ENCODE results near the gene HLA-DMA. TPM values are rescaled to one million over a fixed set of nuclear protein-coding genes. Genes with fewer than 3 reads are reported as not detected.
A peak's percentile ranks its signal among the peaks of the same experiment; 100 is the strongest.

HLA-DMA gene
- polyA plus RNA-seq, 5 donors = 9.9 to 22.1 (median 11.2) TPM

DNA sequence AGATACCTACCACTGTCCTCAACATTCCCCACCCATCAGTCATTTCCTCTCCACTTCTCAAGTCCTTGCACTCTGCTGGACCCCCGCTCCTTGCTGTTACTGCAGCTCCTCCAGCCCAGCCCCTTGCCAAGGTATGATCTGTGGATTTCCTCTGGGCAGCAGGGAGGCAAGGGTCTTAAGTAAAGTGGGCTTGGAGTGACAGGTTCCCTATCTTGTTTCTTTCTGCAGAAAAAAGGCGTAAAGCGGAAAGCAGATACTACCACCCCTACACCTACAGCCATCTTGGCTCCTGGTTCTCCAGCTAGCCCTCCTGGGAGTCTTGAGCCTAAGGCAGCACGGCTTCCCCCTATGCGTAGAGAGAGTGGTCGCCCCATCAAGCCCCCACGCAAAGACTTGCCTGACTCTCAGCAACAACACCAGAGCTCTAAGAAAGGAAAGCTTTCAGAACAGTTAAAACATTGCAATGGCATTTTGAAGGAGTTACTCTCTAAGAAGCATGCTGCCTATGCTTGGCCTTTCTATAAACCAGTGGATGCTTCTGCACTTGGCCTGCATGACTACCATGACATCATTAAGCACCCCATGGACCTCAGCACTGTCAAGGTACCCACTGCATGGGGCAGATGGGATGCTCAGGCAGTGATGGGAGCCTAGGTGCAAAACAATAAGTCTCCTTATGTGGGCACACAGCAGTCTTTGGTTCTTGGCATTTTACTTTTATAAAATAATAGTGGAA lies 23.6 kb upstream of the HLA-DMA start:
- no peak for DNase-seq

- DNase-seq = no peak
Observed at GRCh38 chr6:32975886-32976285, 23.0 kb upstream of the HLA-DMA start.

DNA sequence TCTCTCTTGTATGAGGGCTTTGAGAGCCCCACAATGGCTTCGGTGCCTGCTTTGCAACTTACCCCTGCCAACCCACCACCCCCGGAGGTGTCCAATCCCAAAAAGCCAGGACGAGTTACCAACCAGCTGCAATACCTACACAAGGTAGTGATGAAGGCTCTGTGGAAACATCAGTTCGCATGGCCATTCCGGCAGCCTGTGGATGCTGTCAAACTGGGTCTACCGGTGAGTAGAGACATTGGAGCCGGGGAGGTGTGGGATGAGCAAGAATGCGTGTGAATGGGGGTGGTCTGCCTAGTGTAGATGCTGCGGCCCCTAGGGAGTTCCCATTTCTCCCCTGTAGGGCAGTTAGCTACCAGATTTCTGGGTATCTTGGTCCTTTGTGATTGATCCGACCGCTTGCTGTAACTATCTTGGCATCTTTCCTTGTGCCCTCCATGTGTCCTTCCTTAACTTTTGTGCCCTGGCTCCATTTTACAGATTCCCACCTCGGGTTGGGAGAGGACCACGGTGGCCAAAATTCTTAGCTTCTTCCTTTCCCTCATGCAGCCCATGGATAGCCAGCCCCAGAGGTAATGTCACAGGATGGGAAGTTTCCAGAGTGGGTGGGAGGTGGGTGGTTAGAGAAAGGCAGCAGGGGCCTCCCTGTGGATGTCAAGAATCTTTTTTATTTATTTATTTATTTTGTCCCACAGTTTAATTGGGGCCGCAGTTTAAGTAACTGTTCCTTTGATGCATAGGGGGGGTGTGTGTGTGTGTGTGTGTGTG lies 21.8 kb upstream of the HLA-DMA start:
- no peak for DNase-seq

GRCh38 chr6:32974016-32974333 lies 21.1 kb upstream of the HLA-DMA start:
- no peak for DNase-seq

DNA sequence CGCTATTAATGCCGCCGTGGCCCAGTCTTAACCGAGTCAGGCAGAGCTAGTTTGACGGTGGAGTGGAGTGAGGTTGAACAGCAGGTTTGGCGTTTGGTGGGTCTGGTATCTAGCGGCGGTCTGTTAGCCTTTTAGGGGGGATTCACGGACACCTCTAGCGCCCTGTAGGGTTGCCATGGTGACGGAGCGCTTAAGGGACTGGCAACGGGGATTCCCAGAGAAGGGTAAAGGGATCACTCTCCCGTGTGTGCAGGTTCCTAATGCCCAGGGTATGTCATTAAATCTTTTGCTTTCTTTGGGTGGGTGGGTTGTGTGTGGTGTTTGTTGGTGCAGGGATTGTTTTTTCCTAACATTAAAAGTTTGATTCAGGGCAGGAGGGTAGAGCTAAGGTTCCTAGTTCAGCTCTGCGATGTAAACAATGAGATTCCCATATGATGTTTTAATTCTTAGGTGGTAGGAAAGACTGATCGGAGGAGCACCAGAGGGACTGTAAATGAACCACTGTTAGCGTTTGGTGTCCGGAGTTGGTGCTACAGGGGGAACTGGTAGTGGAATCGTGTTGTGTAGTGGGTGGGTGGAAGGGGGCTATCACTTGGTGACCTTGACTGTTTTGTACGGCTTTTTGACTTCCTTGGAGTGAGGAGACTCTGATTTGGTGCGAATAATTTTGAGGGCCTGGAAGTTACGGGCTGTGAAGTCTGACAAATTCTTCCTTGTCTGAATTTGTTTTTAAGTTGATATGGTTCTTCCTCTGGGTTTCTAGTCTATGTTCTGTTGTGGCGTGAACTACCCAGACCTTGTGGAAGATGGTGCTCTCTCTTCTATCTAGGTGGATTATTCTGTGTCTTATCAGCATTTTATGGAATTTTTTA lies 20.5 kb upstream of the HLA-DMA start:
- no peak for DNase-seq

- DNase-seq = no peak
Observed at GRCh38 chr6:32972353-32973143, 19.7 kb upstream of the HLA-DMA start.

GRCh38 chr6:32971581-32972352 lies 18.9 kb upstream of the HLA-DMA start:
- DNase-seq = peak; percentile 100

DNA sequence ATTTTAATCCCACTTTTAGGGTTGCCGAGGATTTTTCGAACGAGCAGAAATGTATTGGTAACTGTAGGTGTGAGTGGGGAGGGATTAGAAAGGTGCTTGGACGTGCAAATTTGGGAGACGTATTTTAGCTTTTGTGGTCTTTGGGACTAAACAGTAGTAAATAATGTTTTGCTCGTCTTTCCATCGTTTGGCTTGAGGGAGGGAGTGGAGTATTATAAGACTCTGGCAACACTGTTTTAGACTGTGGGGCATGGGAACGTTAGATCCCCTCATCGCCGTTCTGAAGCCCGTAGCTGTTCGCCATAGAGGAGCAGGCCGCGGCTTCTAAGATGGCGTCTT lies 18.3 kb upstream of the HLA-DMA start:
- no peak for DNase-seq

GRCh38 chr6:32970413-32971241 lies 17.7 kb upstream of the HLA-DMA start:
- DNase-seq = peak; percentile 86 to 88

DNA sequence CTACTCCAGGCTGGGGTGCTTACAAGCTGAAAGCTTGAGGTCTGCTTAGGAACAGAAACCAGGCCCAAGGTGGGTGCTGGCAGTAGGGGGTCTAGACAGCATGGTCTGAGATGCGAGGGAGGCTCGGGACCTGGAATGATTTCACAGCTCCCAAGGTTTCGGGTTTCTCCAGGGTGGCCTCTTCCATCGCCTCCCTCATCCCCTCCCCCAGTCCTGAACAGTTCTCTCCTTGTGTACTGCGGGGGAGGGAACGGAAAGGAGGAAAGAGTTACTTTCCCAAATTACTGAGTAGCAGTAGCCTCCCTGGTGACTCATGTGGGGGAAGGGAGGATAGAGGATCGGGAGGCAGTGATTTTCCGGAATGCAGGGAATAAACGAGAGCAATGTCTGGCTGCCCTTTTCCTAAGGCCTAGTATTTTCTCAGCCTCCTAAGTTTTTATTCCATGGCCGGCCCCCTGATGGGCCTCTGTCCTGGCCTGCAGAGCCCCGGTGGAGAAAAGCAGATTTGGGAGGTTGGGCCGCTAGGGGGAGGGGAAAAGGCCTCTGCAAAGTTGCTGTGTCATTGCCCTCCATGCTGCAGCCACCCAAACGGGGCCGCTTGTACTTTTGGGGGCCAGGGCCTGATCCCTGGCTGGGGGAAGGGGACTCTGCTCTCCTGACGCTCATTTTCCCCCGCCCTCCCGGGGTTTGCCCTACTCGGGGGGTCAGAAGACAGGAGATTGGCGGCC lies 17.0 kb upstream of the HLA-DMA start:
- DNase-seq = peak; percentile 84

DNA sequence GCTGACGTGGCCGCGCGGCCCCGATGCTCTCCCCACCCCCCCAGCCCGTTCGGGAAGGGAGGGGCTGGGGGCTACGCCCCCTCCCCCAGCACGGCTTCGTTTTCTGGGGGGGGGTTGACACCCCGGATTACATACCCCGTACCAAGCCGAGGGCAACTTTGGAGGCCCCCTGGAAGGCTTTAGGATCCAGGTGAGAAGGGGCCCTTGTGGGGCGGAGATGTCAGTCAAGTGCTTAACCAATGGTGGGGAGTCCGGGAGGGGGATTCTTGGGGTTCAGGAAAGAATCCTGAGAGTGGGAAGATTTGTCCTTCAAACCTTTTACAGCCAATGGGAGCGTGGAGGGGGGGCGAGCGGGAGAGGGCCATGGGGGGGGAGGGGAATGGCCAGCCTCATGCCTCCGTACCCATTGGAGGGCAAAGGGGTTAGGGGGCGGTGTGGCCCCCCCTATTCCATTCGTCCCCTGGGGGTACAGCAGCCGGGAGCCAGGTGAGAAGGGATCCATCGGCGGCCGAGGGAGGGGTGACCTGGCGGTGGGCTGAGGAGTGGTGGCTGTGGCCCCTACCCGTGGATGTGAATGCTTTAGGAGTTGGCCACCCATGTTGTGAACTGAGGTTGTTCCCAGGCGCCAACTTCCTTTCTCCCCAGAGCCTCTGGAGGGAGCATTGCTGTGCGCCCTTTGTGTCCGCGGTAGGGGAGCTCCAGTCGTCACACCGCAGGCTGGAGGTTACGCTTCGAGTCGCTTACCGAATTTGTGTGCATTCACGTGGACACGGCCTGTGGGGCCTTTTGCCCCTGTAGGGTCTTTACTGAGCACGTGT lies 16.2 kb upstream of the HLA-DMA start:
- DNase-seq = peak; percentile 65 to 72

GRCh38 chr6:32968093-32968866 lies 15.4 kb upstream of the HLA-DMA start, which contains the start of gene BRD2:
BRD2 (plus strand) TSS chr6:32968594; CDS start chr6:32972899, 4,305 bp downstream.
- peak; percentile 98 to 99 for DNase-seq

- DNase-seq = no peak
Observed at GRCh38 chr6:32967151-32968091, 14.5 kb upstream of the HLA-DMA start.

GRCh38 chr6:32964776-32965175 lies 11.9 kb upstream of the HLA-DMA start:
- no peak for DNase-seq

GRCh38 chr6:32963866-32964265 lies 11.0 kb upstream of the HLA-DMA start:
- no peak for DNase-seq

DNA sequence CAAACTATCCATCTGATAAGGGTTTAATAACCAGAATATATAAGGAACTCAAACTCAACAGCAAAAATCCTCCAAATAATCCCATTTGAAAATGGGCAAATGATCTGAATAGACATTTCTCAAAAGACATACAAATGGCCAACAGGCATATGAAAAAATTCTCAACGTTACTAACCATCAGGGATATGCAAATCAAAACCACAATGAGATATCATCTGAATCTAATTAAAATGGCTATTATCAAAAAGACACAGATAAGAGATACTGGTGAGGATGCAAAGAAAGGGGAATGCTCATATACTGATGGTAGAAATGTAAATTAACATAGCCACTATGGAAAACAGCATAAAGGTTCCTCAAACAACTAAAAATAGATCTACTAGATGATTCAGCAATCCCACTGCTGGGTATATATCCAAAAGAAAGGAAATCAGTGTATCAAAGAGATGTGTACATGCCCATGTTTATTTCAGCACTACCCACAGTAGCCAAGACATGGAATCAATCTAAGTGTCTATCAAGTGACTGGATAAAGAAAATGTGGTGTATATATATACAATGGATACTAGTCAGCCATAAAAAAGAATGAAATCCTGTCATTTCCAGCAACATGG lies 9.4 kb upstream of the HLA-DMA start:
- DNase-seq = no peak

Data from right lung (tissue), 5 donors.